Parathyroid adenoma (tissue), 2 donors: ENCODE results near the gene GAN.

Source experiments
- H2AFZ ChIP-seq: fragments of 300-600 bp; sonication (generic); one replicate; pipeline ENCODE4 v1.7.0; 2017; ENCODE audit warnings: antibody characterized with exemption, mild to moderate bottlenecking
- H3K27ac ChIP-seq: fragments of 300-600 bp; sonication (generic); one replicate; pipeline ENCODE4 v1.7.0; 2017
- H3K27me3 ChIP-seq: fragments of 300-600 bp; sonication (generic); one replicate; pipeline ENCODE4 v1.7.0; 2017; ENCODE audit warnings: low read length; ENCODE audit not compliant: control insufficient read depth, insufficient read depth
- H3K36me3 ChIP-seq: fragments of 300-600 bp; sonication (generic); one replicate; pipeline ENCODE4 v1.7.0; 2017; ENCODE audit warnings: low read length; ENCODE audit not compliant: control insufficient read depth, insufficient read depth
- H3K4me1 ChIP-seq: fragments of 300-600 bp; sonication (generic); one replicate; pipeline ENCODE4 v1.7.0; 2017; ENCODE audit warnings: control low read depth
- H3K4me2 ChIP-seq: fragments of 300-600 bp; sonication (generic); one replicate; pipeline ENCODE4 v1.7.0; 2017; ENCODE audit warnings: low read length
- H3K4me3 ChIP-seq: fragments of 300-600 bp; sonication (generic); one replicate; pipeline ENCODE4 v1.7.0; 2017; ENCODE audit warnings: low read depth, low read length
- H3K79me2 ChIP-seq: fragments of 300-600 bp; sonication (generic); one replicate; pipeline ENCODE4 v1.7.0; 2017; ENCODE audit warnings: control low read depth
- H3K9ac ChIP-seq: fragments of 300-600 bp; sonication (generic); one replicate; pipeline ENCODE4 v1.7.0; 2017; ENCODE audit warnings: mild to moderate bottlenecking
- H3K9me3 ChIP-seq: fragments of 300-600 bp; sonication (generic); one replicate; pipeline ENCODE4 v1.7.0; 2017; ENCODE audit warnings: low read length; ENCODE audit not compliant: control insufficient read depth
- CTCF ChIP-seq: fragments of 300-600 bp; sonication (generic); IDR thresholded peaks from one replicate; pipeline ENCODE4 v1.7.0; 2017; ENCODE audit warnings: antibody characterized with exemption, mild to moderate bottlenecking
- donor health status: primary hyperparathyroidism.

Gene GAN

GRCh38 chr16:81284995-81285600, 29.7 kb upstream of the GAN start:
- Histone ChIP-seq H3K9ac (no peak overlapping the region), H3K27ac (no peak overlapping the region), H3K4me1 (no peaks in the 10 kb centered on the region), H3K79me2 (no peaks in the 10 kb centered on the region), H3K4me3 (no peak overlapping the region), H2AFZ (no peak overlapping the region), H3K4me2 (no peak overlapping the region), H3K9me3 (no peaks in the 10 kb centered on the region), H3K36me3 (no peaks in the 10 kb centered on the region), H3K27me3 (no peaks in the 10 kb centered on the region)
- TF ChIP-seq CTCF: no peak

- no peak for TF ChIP-seq CTCF
- Histone ChIP-seq H3K27ac (no peak overlapping the region), H3K4me3 (no peak overlapping the region), H3K79me2 (no peaks in the 10 kb centered on the region), H3K4me1 (no peaks in the 10 kb centered on the region), H3K36me3 (no peaks in the 10 kb centered on the region), H3K27me3 (no peaks in the 10 kb centered on the region), H3K4me2 (no peak overlapping the region), H2AFZ (no peak overlapping the region), H3K9me3 (no peaks in the 10 kb centered on the region), H3K9ac (no peak overlapping the region)
These were observed 28.6 kb upstream of the GAN start for GRCh38 chr16:81286190-81286589.

DNA sequence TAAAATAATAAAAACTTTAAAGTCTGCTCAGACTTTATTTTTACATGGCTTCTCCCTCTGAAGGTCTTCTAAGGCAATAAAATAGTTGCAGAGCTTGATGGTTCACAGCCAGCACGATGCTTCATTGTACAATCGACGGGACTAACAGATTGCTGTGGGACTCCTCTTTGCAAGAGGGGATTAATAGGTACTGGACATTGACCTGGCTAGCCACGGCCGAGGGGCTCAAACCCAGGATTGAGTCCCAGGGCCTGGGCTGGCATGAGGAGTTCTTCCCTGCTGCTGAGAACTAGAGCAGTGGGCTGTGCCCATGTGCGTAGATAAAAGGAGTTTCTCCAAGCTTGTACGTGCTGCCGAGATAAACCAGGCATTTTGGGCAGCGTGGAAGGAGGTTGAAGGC, 23.6 kb upstream of the GAN start:
- TF ChIP-seq CTCF: no peak
- no peak overlapping the region for H3K27ac ChIP-seq

DNA sequence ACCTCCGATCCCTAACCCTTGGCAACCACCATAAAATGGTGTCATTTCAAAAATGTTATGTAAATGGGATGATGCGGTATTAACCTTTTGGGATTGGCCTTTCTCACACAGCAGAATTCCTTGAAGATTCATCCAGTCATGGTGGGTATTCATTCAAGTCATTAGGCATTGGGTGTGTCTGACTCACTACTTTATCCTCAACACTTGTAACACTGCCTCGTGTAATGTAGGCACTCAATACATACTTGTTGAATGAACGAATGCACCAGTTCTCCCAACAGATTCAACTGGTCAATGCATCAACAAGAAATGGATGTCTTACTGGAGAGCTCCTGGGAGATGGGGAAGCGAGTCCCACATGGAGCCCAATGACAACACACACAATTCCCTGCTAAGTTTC, 21.8 kb upstream of the GAN start:
- no peak for TF ChIP-seq CTCF
- H3K4me2 ChIP-seq: no peak overlapping the region
- H3K4me1 ChIP-seq: no peaks in the 10 kb centered on the region
- H3K79me2 ChIP-seq: no peaks in the 10 kb centered on the region
- no peak overlapping the region for H3K27ac ChIP-seq
- H3K4me3 ChIP-seq: no peak overlapping the region
- H3K9ac ChIP-seq: no peak overlapping the region
- H2AFZ ChIP-seq: no peak overlapping the region
- H3K9me3 ChIP-seq: no peaks in the 10 kb centered on the region
- no peaks in the 10 kb centered on the region for H3K27me3 ChIP-seq
- H3K36me3 ChIP-seq: no peaks in the 10 kb centered on the region

More for the DNA sequence above, 23.6 kb upstream of the GAN start:
- Histone ChIP-seq H2AFZ (no peak overlapping the region), H3K79me2 (no peaks in the 10 kb centered on the region), H3K4me2 (no peak overlapping the region), H3K9me3 (no peaks in the 10 kb centered on the region), H3K27me3 (no peaks in the 10 kb centered on the region), H3K4me3 (no peak overlapping the region), H3K36me3 (no peaks in the 10 kb centered on the region), H3K4me1 (no peaks in the 10 kb centered on the region), H3K9ac (no peak overlapping the region)
